ES-I3 (cell line): ENCODE data around the gene ACSS2.

Experiments used
- H3K36me3 ChIP-seq: 2 replicates; pipeline ENCODE4 v1.6.1; 2013; ENCODE audit warnings: mild to moderate bottlenecking, low read length, control low read depth, moderate library complexity; ENCODE audit not compliant: insufficient read depth
- H3K4me1 ChIP-seq: 2 replicates; pipeline ENCODE4 v1.6.1; 2013; ENCODE audit warnings: mild to moderate bottlenecking, control low read depth, low read length; ENCODE audit not compliant: insufficient read depth
- H3K9ac ChIP-seq: 2 replicates; pipeline ENCODE4 v1.6.1; 2013; ENCODE audit warnings: low read depth, mild to moderate bottlenecking, low read length, moderate library complexity
- H3K9me3 ChIP-seq: 2 replicates; pipeline ENCODE4 v1.6.1; 2013; ENCODE audit warnings: mild to moderate bottlenecking, low read length, moderate library complexity; ENCODE audit not compliant: control insufficient read depth, insufficient read depth

ACSS2 gene

DNA sequence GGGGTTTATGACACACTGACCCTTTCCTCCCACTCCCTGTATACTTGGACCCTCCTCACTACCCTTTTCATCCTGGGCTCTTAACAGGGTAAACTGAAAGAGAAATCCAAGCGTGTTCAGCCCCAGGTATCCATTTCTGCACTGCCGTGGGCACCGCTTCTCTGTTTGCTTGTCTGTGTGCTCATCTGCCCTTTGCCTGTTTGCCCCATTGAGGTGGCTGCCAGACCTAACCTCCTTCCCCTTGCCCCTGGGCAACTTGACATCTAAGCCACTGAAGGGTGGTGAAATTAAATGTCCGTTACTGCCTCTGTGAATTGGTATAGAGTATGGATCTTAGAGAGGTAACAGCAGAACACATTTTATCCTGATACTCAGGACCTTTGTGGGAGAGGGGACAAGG lies 38.7 kb downstream of the ACSS2 start:
- Histone ChIP-seq H3K4me1 (no peaks in the 10 kb centered on the region), H3K9ac (no peak overlapping the region), H3K36me3 (no peaks in the 10 kb centered on the region; the same call in 1 of the 2 replicates)

DNA sequence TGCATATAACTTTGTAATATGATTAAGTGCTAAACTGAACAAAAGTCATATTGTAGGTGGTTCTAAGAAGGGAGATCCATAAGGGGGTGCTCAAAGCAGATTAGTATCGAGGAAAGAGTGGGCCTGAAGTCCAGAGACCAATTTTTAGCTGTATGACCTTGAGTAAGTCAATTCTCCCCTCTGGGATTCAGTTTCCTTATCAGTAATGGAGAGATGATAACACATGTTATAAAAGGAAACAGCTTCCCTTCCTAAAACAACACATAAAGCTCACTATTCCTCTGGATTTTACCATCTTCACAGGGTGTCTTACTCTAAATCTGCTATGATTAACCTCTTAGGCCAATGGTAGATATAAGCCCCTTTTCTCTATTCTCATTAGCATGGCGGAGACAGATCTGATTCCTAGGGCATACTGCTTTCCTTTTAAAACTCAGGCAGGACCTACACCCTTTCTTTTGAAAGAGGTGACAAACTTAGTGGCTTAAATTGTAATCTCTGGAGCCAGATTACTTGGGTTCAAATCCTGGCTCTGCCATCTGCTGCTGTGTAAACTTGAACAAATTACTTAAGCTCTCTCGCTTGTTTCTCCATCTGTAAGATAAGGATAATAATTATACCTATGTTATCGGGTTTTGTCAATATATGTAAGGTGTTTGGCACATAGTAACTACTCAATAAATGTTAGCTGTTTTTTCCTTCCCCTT lies 39.5 kb downstream of the ACSS2 start:
- Histone ChIP-seq H3K9ac (no peak overlapping the region), H3K36me3 (peaks cover under 1% of the 10 kb centered on the region; the same call in 1 of the 2 replicates)

More for the DNA sequence above, 38.7 kb downstream of the ACSS2 start:
- H3K9me3 ChIP-seq, result no peaks in the 10 kb centered on the region

DNA sequence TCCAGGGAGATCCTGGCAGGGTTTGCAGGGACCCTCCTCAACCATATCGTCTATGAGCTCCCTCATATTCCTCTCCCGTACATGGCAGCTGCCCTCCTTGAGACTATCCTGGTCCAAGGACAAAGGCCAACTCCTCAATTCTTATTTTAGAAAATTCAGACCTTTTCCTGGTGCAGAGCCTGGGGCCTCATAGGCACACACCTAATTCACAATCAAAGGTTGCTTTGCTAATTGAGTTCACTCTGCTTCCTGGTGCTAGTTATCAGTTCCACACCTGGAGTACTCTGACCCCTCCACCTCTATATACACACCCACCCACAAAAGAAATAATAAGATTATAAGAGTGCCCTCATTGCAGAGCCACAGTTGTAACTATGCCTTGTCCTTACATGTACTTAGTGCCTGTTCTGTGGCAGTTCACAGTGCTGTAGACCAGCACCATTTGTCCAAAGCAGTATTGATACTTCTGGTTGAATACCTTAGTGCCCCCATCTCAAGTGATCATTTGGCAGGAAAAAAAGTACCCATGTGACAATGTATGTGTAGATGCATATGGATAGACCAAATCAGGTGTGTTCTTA lies 40.5 kb downstream of the ACSS2 start:
- peaks cover 3% of the 10 kb centered on the region; the same call in 1 of the 2 replicates for H3K36me3 ChIP-seq
- H3K9ac ChIP-seq, result no peak overlapping the region
- H3K4me1 ChIP-seq, result no peaks in the 10 kb centered on the region
- H3K9me3 ChIP-seq, result no peaks in the 10 kb centered on the region

More for the DNA sequence above, 39.5 kb downstream of the ACSS2 start:
- Histone ChIP-seq H3K4me1 (no peaks in the 10 kb centered on the region), H3K9me3 (no peaks in the 10 kb centered on the region)

DNA sequence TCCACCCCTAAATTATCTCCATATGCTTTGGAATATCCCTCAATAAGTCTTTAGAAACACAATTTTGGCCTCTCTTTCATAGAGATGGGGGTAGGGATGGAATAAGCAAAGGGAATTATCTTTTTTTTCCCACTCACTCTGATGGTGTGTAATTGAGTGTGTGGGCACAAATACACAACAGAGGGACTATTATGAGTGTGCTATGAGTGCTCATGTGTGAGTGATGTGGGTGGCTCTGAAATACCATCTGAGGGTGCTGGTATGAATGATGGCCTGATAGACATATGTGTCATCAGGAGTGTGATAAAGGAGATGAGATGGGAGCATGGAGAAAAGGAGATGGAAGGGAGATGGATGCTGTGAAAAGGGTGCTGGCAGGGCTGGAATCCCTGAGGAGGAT lies 43.6 kb downstream of the ACSS2 start:
- Histone ChIP-seq H3K36me3 (peaks cover 3% of the 10 kb centered on the region; the same call in 1 of the 2 replicates), H3K4me1 (no peaks in the 10 kb centered on the region), H3K9ac (no peak overlapping the region), H3K9me3 (0 out of 2 replicates have a peak, but pooled peaks cover 2% of the 10 kb centered on the region)

DNA sequence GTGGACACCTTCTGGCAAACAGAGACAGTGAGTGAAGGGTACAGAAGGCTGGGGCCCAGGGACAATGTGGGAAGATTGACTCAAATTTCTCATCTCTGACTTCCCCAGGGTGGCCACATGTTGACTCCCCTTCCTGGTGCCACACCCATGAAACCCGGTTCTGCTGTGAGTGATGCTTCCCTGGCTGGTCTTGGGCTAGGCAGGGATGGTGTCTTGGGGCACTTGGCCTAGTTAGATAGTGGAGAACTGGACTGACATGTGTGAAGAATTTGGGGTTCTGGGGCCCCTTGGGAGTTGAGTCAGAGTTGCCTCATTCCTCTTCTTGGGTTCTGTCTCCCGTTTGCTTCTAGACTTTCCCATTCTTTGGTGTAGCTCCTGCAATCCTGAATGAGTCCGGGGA lies 45.0 kb downstream of the ACSS2 start:
- H3K36me3 ChIP-seq, result peaks cover 3% of the 10 kb centered on the region; the same call in 1 of the 2 replicates
- H3K9me3 ChIP-seq, result 0 out of 2 replicates have a peak, but pooled peaks cover 2% of the 10 kb centered on the region
- no peak overlapping the region for H3K9ac ChIP-seq
- no peaks in the 10 kb centered on the region for H3K4me1 ChIP-seq

DNA sequence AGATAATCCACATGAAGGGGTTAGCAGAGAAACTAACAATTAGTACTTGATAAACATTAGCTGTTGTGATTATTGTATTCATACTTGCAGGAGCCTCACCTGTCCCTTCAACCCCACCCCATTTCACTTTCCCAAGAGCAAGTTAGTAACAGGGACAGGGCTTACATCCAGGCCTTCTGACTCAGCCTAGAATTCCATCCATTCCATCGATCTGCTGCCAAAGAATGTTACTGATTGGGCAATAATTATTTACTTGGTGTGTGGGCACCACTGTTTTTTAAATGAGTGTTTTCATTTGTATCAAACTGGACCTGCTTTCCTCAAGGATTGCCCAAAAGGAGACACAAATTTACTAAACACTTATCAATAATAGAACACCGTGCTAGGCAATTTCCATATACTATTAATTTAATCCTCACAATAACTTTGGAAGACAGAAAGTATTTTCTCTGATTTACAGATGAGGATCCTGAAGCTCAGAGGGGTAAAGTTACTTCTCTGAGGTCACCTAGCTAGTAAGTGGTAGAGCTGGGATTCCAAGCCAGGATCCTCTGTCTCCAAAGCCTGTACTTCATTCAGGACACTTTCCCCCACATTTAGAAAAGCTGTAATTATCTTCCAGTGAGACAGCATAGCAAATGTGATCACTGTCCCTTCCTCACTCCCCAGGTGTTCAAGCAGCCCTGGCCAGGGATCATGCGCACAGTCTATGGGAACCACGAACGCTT lies 46.4 kb downstream of the ACSS2 start:
- peaks cover 3% of the 10 kb centered on the region; the same call in 1 of the 2 replicates for H3K36me3 ChIP-seq
- no peaks in the 10 kb centered on the region for H3K4me1 ChIP-seq
- no peak overlapping the region for H3K9ac ChIP-seq
- 0 out of 2 replicates have a peak, but pooled peaks cover 2% of the 10 kb centered on the region for H3K9me3 ChIP-seq

DNA sequence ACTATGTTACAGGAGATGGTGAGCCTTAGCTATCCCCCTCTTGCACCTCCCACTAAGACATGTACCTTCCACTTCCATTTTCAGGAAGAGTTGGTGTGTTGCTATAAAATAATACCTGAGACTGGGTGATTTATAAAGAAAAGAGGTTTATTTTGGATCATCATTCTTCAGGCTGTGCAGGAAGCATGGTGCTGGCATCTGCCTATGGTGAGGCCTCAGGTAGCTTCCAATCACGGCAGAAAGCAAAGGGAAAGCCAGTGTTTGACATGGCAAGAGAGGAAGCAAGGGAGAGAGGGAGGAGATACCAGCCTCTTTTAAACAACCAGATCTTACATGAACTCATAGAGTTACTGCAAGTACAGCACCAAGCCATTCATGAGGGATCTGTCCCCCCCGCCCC lies 47.0 kb downstream of the ACSS2 start:
- H3K36me3 ChIP-seq, result peaks cover 3% of the 10 kb centered on the region; the same call in 1 of the 2 replicates
- H3K4me1 ChIP-seq, result peaks cover 3% of the 10 kb centered on the region; the same call in 1 of the 2 replicates
- no peak overlapping the region for H3K9ac ChIP-seq
- 0 out of 2 replicates have a peak, but pooled peaks cover 2% of the 10 kb centered on the region for H3K9me3 ChIP-seq

DNA sequence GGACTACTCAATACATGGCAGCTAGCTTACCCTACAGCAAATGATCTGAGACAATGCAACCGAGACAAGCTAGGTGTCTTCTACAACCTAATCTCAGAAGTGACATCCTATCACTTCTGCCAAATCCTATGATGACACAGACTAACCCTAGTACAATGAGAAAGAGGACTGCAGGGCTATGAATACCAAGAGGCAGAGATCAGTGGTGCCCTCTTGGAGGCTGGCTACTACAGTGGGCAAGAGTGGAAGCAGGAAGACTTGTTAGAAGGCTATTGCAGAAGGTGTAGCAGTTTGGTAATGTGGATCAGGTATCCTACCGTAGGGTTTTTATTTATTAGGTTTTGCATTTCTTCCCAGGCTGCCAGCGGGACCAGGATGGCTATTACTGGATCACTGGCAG lies 48.9 kb downstream of the ACSS2 start:
- Histone ChIP-seq H3K4me1 (peaks cover 3% of the 10 kb centered on the region; the same call in 1 of the 2 replicates), H3K36me3 (peaks cover 3% of the 10 kb centered on the region; the same call in 1 of the 2 replicates), H3K9me3 (0 out of 2 replicates have a peak, but pooled peaks cover 2% of the 10 kb centered on the region), H3K9ac (no peak overlapping the region)

DNA sequence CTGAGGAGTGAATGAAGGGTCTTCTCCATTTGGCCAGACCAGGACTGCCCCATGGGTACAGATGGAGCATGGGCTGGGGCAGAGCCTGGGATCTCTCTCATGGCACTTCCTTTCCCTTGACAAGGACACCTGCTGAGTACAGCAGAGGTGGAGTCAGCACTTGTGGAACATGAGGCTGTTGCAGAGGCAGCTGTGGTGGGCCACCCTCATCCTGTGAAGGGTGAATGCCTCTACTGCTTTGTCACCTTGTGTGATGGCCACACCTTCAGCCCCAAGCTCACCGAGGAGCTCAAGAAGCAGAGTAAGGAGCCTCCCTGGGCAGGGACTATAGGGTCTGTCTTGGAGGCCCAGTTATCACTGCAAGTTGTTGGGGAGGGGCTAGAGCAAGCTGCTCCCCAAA lies 49.6 kb downstream of the ACSS2 start:
- Histone ChIP-seq H3K4me1 (peaks cover 3% of the 10 kb centered on the region; the same call in 1 of the 2 replicates), H3K36me3 (peaks cover 2% of the 10 kb centered on the region; the same call in 1 of the 2 replicates), H3K9ac (no peak overlapping the region), H3K9me3 (0 out of 2 replicates have a peak, but pooled peaks cover 2% of the 10 kb centered on the region)

DNA sequence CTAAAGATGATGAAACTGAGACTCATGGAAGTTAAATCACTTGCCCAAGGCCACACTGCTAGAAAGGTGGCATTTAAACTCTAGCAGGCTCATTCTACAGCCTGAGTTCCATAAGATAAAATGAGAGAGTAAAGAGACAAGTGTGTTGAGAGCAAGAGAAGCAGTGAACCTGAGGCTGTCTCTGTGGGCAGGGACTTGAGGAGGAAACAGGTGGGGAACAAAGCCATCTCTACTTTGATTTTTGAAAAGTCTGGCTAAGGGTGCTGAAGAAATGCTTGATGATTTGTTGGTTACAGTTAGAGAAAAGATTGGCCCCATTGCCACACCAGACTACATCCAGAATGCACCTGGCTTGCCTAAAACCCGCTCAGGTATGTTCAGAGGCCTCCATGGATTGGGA lies 50.2 kb downstream of the ACSS2 start:
- no peaks in the 10 kb centered on the region; the same call in 1 of the 2 replicates for H3K36me3 ChIP-seq
- 0 out of 2 replicates have a peak, but pooled peaks cover 2% of the 10 kb centered on the region for H3K9me3 ChIP-seq
- no peak overlapping the region for H3K9ac ChIP-seq
- peaks cover 3% of the 10 kb centered on the region; the same call in 1 of the 2 replicates for H3K4me1 ChIP-seq

DNA sequence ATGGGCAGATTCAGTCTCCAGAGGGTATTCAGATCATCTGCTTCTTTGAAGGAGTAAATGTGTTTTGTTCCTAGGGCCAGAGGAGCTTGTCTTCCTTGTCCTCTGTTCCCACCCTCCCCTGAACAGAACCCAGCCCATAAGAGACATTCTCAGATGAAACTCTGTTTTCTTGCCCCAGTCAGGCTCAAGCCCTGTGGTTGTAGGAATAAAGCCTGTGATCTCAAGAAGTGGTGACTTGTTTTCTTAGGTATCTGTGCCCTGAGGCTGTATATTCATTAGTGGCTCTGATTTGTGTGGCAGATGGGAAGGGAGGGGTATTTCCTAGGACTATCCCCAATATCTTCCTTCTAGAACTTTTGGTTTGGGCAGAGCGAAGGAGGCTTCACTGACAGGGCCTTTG lies 51.3 kb downstream of the ACSS2 start:
- H3K36me3 ChIP-seq, result no peaks in the 10 kb centered on the region; the same call in 1 of the 2 replicates
- H3K9me3 ChIP-seq, result 0 out of 2 replicates have a peak, but pooled peaks cover 2% of the 10 kb centered on the region
- H3K9ac ChIP-seq, result no peak overlapping the region

DNA sequence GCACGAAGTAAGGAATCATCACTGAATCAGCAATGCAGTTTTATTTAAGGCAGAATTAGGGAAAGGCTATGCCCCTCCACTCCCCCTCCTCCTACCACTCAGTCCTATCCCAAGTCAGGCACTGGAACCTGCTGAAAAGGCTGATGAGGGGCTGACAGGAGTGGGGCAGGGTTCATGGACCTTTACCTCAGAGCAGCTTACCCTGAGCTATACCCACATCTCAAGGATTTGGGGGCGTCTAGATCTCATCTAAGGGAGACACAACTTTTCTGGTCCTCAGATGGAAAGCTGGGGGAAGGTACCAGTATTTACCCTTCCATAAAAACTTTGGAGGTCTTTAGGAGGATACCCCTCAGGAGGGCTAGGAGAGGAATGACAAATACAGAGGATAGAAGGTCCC lies 52.0 kb downstream of the ACSS2 start:
- Histone ChIP-seq H3K36me3 (no peaks in the 10 kb centered on the region; the same call in 1 of the 2 replicates), H3K4me1 (peaks cover 3% of the 10 kb centered on the region; the same call in 1 of the 2 replicates), H3K9ac (no peak overlapping the region), H3K9me3 (0 out of 2 replicates have a peak, but pooled peaks cover 2% of the 10 kb centered on the region)

More for the DNA sequence above, 51.3 kb downstream of the ACSS2 start:
- H3K4me1 ChIP-seq, result peaks cover 3% of the 10 kb centered on the region; the same call in 1 of the 2 replicates

DNA sequence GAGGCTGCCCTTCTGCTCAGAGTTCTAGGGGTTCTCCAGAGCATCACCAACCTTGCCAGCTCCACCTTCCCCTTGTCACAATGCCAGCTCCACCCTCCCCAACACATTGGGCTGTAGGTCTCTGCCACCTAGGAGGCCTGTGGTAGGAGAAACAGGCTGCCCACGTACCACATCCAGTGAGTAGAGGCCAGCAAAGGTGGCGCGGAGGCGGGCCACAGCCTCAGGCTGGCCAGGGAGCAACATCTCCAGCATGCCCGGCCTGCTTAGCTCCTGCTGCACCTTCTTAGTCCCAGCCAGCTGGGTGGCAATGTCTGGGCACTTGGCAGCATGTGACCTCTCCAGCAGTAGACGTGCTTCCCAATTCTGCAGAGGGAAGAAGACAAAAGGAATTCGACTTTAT lies 55.4 kb downstream of the ACSS2 start:
- H3K9me3 ChIP-seq, result no peaks in the 10 kb centered on the region
- peaks cover 3% of the 10 kb centered on the region; the same call in 1 of the 2 replicates for H3K4me1 ChIP-seq
- peaks cover 2% of the 10 kb centered on the region; the same call in 1 of the 2 replicates for H3K36me3 ChIP-seq
- H3K9ac ChIP-seq, result no peak overlapping the region
